GM06990 (cell line): ENCODE results near the gene SMIM5.

ENCODE experiments used
- DNase-seq: peaks from one replicate; pipeline ENCODE4 v3.0.0-alpha.2; 2011; ENCODE audit not compliant: insufficient read length; ENCODE audit errors: extremely low read depth
- H3K27me3 ChIP-seq: replicated peaks from 2 replicates; pipeline ENCODE4 v1.6.0; 2011; ENCODE audit warnings: low read length; ENCODE audit not compliant: control insufficient read depth, insufficient read depth
- H3K36me3 ChIP-seq: 2 replicates; pipeline ENCODE4 v1.5.1; 2011; ENCODE audit warnings: low read length; ENCODE audit not compliant: control insufficient read depth, insufficient read depth
- H3K4me3 ChIP-seq: replicated peaks from 2 replicates; pipeline ENCODE4 v1.5.1; 2011; ENCODE audit warnings: low read depth, mild to moderate bottlenecking, control low read depth, low read length
- CTCF ChIP-seq: IDR thresholded peaks from 2 replicates; pipeline ENCODE4 v1.5.1; 2011; ENCODE audit warnings: low read length, control low read depth, mild to moderate bottlenecking, inconsistent platforms; ENCODE audit not compliant: insufficient read depth, poor library complexity, severe bottlenecking

The SMIM5 gene

GRCh38 chr17:75625813-75626486 lies 7.3 kb upstream of the SMIM5 start:
- Histone ChIP-seq H3K27me3 (no peaks in the 10 kb centered on the region), H3K4me3 (no peak overlapping the region), H3K36me3 (peaks cover 6% of the 10 kb centered on the region)
- TF ChIP-seq CTCF = peak; percentile 87
- DNase-seq = no peak

- TF ChIP-seq CTCF = no peak
Measured at GRCh38 chr17:75626496-75627038, 6.7 kb upstream of the SMIM5 start.

GRCh38 chr17:75627094-75627493 lies 6.1 kb upstream of the SMIM5 start:
- peaks cover 6% of the 10 kb centered on the region for H3K36me3 ChIP-seq
- no peaks in the 10 kb centered on the region for H3K27me3 ChIP-seq
- DNase-seq = no peak
- H3K4me3 ChIP-seq = no peak overlapping the region
- TF ChIP-seq CTCF = no peak

More at GRCh38 chr17:75626496-75627038, 6.7 kb upstream of the SMIM5 start:
- peaks cover 6% of the 10 kb centered on the region for H3K36me3 ChIP-seq
- no peaks in the 10 kb centered on the region for H3K27me3 ChIP-seq
- no peak overlapping the region for H3K4me3 ChIP-seq
- no peak for DNase-seq

- Histone ChIP-seq H3K4me3 (no peak overlapping the region), H3K36me3 (peaks cover 6% of the 10 kb centered on the region), H3K27me3 (no peaks in the 10 kb centered on the region)
- no peak for TF ChIP-seq CTCF
- DNase-seq = no peak
Measured at GRCh38 chr17:75628425-75628824, 4.8 kb upstream of the SMIM5 start.

- Histone ChIP-seq H3K4me3 (no peak overlapping the region), H3K27me3 (no peaks in the 10 kb centered on the region), H3K36me3 (peaks cover 6% of the 10 kb centered on the region)
- no peak for TF ChIP-seq CTCF
- no peak for DNase-seq
Measured at GRCh38 chr17:75629157-75629556, 4.1 kb upstream of the SMIM5 start.
